HL-60/S4 (cell line): ENCODE measurements around the gene PICK1.

Experiments
- in situ Hi-C: fragments of 300-500 bp; cut with MboI; formaldehyde crosslinking; loops from 2 replicates; pipeline ENCODE4 v1.14.3; 2022; ENCODE audit warnings: low sequenced_read_pairs

Gene PICK1

GRCh38 chr22:38046070-38046748 is 11.0 kb upstream of the PICK1 start:
- in situ Hi-C loops, result no loop called here

GRCh38 chr22:38049812-38050619 is 7.2 kb upstream of the PICK1 start:
- in situ Hi-C loops, result loop anchor here (25.0 kb wide), 1 partner anchor 537 kb away; no protein-coding TSS in a partner anchor

- in situ Hi-C loops, result loop anchor here (25.0 kb wide), 1 partner anchor 537 kb away; no protein-coding TSS in a partner anchor
These were observed 6.5 kb upstream of the PICK1 start for GRCh38 chr22:38050720-38051119.

- in situ Hi-C loops, result loop anchor here (25.0 kb wide), 1 partner anchor 536 kb away; no protein-coding TSS in a partner anchor
These were observed 5.9 kb upstream of the PICK1 start for GRCh38 chr22:38051261-38051660.

GRCh38 chr22:38051900-38052862 is 5.0 kb upstream of the PICK1 start:
- in situ Hi-C loops, result loop anchor here (25.0 kb wide), 1 partner anchor 535 kb away; no protein-coding TSS in a partner anchor

GRCh38 chr22:38062791-38063190 is 5.6 kb downstream of the PICK1 start:
- in situ Hi-C loops, result loop anchor here (25.0 kb wide), 1 partner anchor 525 kb away; no protein-coding TSS in a partner anchor

- in situ Hi-C loops, result loop anchor here (25.0 kb wide), 1 partner anchor 522 kb away; no protein-coding TSS in a partner anchor
These were observed 8.3 kb downstream of the PICK1 start for GRCh38 chr22:38065539-38065938.

- in situ Hi-C loops, result loop anchor here (25.0 kb wide), 1 partner anchor 521 kb away; no protein-coding TSS in a partner anchor
These were observed 9.3 kb downstream of the PICK1 start for GRCh38 chr22:38066381-38067027.

GRCh38 chr22:38067028-38067415 is 9.8 kb downstream of the PICK1 start:
- in situ Hi-C loops, result loop anchor here (25.0 kb wide), 1 partner anchor 520 kb away; no protein-coding TSS in a partner anchor

- in situ Hi-C loops, result loop anchor here (25.0 kb wide), 1 partner anchor 519 kb away; no protein-coding TSS in a partner anchor
These were observed 10.7 kb downstream of the PICK1 start for GRCh38 chr22:38067761-38068360.

GRCh38 chr22:38068641-38069371 is 11.6 kb downstream of the PICK1 start:
- in situ Hi-C loops, result loop anchor here (25.0 kb wide), 1 partner anchor 518 kb away; no protein-coding TSS in a partner anchor

- in situ Hi-C loops, result loop anchor here (25.0 kb wide), 1 partner anchor 518 kb away; no protein-coding TSS in a partner anchor
These were observed 12.4 kb downstream of the PICK1 start for GRCh38 chr22:38069372-38070249.

- in situ Hi-C loops, result loop anchor here (25.0 kb wide), 1 partner anchor 517 kb away; no protein-coding TSS in a partner anchor
These were observed 13.2 kb downstream of the PICK1 start for GRCh38 chr22:38070250-38070921.

GRCh38 chr22:38071421-38072321 is 14.5 kb downstream of the PICK1 start:
- in situ Hi-C loops, result loop anchor here (25.0 kb wide), 1 partner anchor 516 kb away; no protein-coding TSS in a partner anchor

- in situ Hi-C loops, result loop anchor here (25.0 kb wide), 1 partner anchor 515 kb away; no protein-coding TSS in a partner anchor
These were observed 15.3 kb downstream of the PICK1 start for GRCh38 chr22:38072322-38073149.
